ENCODE measurements around the gene C16orf96.

GRCh38 chr16:4513086-4513860 is 42.9 kb upstream of the C16orf96 start:
- no peak for TF ChIP-seq CTCF (conservative IDR thresholded peaks at IDR 0.05; ENCODE audit: low read depth in 2 of 2)
- no peak for TF ChIP-seq REST (IDR thresholded peaks at IDR 0.05; ENCODE audit: unreplicated experiment)
- no peak for TF ChIP-seq EZH2phosphoT487 (IDR thresholded peaks at IDR 0.05; ENCODE audit: unreplicated experiment)
- TF ChIP-seq STAT1 (IDR thresholded peaks at IDR 0.05; ENCODE audit: unreplicated experiment), result no peak
- TF ChIP-seq POLR2AphosphoS5 (IDR thresholded peaks at IDR 0.05; ENCODE audit: low read depth), result no peak
- TF ChIP-seq EZH2 (IDR thresholded peaks at IDR 0.05; ENCODE audit: low read depth, unreplicated experiment), result no peak
- TF ChIP-seq ETS1 (IDR thresholded peaks at IDR 0.05), result no peak

Measured in GM23338 (cell line).